GM19025 (cell line): ENCODE results near the gene STYXL2.

Experiments
- ATAC-seq: cut with Tn5 transposase; IDR thresholded peaks from one replicate; pipeline ENCODE4 v1.9.1; 2021; ENCODE audit warnings: mild to moderate bottlenecking, low read depth, moderate library complexity; ENCODE audit not compliant: unreplicated experiment

The STYXL2 gene

DNA sequence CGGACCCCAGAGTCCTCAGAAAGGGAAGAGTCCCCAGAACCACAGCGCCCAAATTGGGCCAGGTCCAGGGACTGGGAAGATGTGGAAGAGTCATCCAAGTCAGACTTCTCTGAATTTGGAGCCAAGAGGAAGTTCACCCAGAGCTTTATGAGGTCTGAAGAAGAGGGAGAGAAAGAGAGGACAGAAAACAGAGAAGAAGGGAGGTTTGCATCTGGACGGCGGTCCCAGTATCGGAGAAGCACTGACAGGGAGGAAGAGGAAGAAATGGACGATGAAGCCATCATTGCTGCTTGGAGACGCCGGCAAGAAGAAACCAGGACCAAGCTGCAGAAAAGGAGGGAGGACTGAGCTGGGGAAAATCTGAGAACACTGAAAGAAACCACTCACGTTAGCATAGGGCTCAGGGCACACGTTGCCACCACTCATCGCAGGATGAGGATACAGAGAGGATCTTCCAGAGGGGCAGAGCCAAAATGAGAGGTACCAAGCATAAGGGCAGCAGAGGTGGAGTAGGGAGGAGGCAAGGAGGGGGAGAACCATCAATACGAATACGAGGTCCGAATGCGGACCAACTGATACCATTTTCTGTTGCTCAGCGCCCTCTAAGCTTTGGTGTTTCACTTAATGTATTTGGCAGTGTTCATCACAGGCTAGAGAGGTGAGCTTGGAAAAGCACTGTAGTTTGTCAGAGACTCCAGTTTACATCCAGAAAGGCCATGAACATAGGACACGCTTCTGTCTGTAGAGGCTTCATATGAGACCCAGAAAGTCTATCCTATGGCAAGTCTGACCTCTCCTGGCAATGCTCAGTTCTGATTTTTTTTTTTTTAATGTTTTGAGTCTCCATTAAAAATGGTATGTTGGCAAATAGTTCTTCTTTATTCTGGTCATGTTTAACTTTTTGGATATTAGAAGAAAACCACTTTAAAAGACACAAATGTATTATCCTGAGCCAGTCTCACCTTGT lies 34.7 kb downstream of the STYXL2 start:
- no peak for ATAC-seq

DNA sequence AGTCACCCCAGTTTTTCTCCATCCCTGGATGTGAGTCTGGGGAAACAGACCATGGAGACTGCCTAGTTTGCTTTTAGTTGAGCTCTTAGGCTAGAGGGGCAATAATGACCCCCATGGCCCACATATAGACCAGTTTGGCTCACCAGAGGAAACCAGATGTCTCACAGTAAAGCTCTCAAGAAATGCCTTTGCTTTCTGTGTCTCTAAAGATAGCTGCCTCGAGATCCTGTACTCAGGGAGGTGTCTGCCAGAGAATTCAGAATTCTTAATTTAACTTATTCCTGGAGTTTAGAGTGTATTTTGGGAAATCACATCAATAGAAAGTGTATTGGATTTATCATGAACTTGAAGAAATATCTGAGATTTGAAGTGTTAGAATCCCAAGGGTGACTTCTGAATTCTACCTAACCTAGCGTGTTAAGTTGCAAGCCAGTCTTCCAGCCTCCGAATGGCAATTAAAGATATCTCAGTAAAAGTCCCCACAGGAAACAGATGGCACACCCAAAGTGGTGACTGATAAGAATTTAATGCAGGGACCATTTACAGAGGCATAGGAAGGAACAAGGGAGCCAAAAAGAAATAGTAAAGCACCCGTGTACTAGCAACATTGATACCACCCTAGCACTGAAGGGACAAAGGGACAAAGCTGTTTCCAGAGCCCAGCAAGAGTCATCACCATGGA lies 37.1 kb downstream of the STYXL2 start:
- ATAC-seq, result no peak

DNA sequence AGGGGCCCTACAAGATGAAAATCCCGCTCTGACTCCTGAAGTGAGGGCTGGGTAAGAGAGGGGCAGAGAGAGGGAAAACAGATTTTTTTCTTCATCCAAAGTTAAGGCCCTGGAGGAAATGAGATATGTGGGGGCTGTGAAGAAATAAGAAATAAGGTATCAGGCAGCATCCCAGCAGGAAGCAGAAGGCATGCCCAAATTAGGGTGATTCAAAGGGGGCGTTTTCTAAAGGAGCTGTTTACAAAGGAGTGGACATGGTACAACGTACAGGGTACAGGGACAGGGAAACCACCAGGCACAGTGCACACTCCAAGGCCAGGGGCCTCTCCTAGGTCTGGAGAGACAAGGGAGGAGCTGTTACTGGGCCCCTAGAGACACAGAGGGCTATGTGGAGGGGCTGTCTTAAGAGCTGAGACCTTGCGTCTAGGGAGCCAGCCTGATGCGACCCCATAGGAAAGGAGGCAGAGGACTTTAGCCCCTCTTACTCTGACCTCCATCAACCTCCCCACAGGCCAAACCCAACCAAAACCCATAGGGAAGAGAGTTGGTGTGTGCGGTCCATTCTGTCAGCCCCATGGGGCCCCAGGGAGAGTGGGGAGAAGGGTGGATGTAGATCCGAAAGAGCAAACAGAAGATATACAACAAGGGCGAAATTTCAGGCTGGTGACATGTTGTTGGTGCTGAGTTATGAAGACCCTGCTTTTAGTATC lies 38.6 kb downstream of the STYXL2 start:
- no peak for ATAC-seq

DNA sequence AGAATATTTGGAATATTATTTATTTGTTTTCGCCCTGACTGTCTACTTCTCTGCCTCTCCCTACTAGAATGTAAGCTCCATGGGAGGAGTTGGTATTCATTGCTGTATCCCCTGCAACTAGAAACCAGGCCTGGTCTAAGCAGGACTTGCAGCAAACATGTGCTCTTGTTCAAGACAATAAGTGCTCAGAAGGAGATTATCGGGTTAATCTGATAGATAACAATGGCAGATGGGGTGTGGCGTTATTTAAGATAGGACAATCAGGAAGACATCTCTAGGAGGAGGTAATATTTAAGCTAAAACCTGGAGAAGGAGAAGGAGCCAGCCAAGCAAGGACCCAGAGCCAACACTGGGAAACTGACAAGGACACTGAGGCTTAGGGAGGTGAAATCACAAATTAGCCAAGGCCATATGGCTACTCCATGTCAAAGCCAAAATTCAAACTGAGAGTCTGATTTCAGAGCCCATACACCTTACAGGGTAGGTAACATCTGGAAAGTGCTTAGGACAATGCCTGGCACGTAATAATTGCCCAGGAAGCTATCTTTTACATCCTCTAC lies 41.5 kb downstream of the STYXL2 start:
- no peak for ATAC-seq

- no peak for ATAC-seq
Measured at GRCh38 chr1:167136191-167136614, 42.3 kb downstream of the STYXL2 start.

DNA sequence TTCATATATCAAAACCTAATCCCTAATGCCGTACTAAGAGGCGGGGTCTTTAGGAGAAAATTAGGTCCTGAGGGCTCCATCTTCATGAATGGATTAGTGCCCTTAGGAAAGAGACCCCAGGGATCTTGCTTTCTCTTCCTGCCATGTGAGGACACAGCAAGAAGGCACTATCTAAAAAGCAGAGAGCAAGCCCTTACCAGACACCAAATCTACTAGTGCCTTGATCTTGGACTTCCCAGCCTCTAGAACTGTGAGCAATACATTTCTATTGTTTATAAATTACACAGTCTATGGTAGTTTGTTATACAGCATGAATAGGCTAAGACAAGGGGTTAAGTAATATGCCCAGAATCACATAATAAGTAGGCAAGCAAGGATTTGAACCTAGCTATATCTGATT lies 42.9 kb downstream of the STYXL2 start:
- ATAC-seq, result no peak

GRCh38 chr1:167137332-167137781 lies 43.5 kb downstream of the STYXL2 start:
- ATAC-seq, result no peak

DNA sequence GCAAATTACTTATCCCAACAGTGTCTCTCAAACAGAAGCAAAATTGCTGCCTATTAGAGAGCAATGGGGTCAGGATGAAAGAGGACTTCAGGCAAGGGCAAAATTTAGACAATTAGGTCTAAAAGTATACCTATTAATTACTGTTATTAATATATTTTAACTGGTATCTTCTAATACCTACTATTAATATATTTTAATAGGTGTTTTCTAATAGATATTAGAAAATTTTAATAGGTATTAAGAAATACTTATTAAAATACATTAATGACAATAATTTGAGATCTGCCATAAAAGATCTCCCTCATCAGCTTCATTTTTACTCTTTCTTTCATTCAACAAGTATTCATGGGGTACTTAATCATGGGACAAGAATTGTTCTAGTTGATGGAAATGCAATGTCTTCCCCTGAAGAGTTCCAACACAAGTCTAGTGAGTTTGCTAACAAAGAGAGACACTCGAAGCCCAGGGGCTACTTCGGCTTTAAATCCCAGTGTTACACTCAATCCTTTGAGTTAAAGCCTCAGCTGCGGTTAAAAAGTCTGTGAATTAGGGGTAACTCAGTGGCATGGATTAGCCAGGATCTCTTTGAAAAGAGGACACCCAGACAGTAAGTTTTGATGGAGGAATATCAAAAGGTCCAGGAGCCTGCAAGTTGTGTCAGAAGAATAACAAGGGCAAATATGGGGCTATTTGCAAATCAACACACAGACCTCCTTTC lies 44.1 kb downstream of the STYXL2 start:
- no peak for ATAC-seq

- no peak for ATAC-seq
Measured at GRCh38 chr1:167138703-167139102, 44.8 kb downstream of the STYXL2 start.

GRCh38 chr1:167141963-167142362 lies 48.1 kb downstream of the STYXL2 start:
- ATAC-seq, result no peak
